Camera-type eye (tissue), 1 donor: ENCODE measurements around the gene DST. TPM values are rescaled to one million over a fixed set of nuclear protein-coding genes. Genes with fewer than 3 reads are reported as not detected.

ENCODE experiments used
- total RNA-seq: library from RNA; depleted of rRNA; stranded (reverse); fragments of >200 nt; gene quantifications from one replicate; pipeline ENCODE4 v1.2.3, GENCODE V29; 2014

The DST gene
- 760 TPM for total RNA-seq

GRCh38 chr6:56642366-56643261 lies at the start of gene DST:
DST (minus strand) TSS chr6:56642889.

